ENCODE data around the gene MPO.

DNA sequence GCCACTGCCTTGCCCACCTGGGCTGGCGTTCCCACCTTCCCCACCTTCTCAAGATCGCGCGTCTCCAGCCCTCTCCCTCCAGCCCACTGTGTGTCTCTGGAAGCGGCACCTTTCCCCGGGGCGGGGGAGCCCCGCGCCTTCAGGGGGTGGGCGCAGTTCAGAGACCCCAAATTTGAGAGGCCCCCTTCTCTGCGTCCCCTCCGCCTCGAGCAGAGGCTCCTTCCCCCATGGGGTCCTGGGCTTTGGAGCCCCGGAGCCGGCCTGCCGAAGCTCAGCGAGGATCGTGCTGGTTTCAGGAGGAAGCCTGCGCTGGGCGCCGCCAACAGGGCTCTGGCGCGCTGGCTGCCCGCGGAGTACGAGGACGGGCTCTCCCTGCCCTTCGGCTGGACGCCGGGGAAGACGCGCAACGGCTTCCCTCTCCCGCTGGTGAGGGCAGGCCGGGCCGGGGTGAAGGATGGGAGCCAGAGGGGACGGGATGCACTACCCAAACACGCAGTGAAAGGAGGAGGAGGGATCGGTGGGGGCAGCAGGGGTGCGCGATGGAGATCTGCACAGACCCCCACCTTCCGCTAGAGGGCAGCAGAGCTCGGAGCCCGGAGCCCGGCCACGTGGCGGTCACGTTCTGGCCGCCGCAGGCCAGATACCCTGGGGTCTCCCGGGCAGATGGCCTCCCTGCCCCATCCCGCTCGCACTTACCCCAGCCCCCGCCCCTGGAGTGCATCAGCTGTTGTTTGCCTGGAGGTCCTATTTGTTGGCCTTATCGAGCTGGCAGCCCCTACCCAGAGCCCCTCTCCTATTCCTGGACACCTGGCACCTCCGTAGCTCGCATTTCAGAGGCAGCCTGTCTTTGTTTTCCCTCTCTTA is 31.2 kb downstream of the MPO start:
- TF ChIP-seq, protein P1, sequence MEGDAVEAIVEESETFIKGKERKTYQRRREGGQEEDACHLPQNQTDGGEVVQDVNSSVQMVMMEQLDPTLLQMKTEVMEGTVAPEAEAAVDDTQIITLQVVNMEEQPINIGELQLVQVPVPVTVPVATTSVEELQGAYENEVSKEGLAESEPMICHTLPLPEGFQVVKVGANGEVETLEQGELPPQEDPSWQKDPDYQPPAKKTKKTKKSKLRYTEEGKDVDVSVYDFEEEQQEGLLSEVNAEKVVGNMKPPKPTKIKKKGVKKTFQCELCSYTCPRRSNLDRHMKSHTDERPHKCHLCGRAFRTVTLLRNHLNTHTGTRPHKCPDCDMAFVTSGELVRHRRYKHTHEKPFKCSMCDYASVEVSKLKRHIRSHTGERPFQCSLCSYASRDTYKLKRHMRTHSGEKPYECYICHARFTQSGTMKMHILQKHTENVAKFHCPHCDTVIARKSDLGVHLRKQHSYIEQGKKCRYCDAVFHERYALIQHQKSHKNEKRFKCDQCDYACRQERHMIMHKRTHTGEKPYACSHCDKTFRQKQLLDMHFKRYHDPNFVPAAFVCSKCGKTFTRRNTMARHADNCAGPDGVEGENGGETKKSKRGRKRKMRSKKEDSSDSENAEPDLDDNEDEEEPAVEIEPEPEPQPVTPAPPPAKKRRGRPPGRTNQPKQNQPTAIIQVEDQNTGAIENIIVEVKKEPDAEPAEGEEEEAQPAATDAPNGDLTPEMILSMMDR (IDR thresholded peaks at IDR 0.05), result peak; percentile 31 to 97 (median 87)
- TF ChIP-seq POLR2A (IDR thresholded peaks at IDR 0.05), result no peak

Data from Peyer's patch (tissue), 4 donors.